ENCODE results near the gene FCHSD2.
"Not testable (repeated sequence)": the region's sequence is repeated elsewhere in the genome, so short reads cannot be mapped to it uniquely, and the experiment has no call there.

The FCHSD2 gene

DNA sequence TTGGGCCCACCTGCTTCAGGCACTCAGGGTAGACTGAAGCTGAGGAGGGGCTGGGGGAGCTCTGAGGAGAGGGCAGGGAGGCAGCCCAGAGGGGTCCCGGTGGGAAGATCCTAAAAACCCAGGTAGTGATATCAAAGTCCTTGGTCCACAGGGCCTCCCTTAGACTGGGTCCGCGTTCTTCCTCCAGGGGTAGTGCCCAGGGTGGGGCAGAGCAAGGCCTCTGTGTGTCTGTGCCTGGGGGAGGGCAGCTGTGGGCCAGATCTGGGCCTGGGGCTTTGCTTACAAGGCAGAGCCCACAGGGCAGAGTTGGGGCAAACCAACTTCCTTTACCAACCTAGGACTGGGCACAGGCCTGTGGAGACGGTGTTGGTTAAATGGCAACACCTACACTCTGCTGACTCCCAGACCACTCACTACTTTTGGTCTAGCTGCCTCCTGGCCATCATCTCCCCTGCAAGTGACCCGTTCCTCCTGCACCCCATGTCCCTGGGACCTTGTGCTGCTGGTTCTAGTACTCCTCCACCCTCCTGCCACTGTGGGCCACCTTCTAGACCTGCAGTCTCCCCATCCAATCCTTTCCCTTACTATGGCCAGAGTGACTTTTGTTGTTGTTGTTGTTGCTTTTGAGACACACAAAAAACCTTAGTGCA lies 312.1 kb downstream of the FCHSD2 start:
- DNase-seq: no peak

DNA sequence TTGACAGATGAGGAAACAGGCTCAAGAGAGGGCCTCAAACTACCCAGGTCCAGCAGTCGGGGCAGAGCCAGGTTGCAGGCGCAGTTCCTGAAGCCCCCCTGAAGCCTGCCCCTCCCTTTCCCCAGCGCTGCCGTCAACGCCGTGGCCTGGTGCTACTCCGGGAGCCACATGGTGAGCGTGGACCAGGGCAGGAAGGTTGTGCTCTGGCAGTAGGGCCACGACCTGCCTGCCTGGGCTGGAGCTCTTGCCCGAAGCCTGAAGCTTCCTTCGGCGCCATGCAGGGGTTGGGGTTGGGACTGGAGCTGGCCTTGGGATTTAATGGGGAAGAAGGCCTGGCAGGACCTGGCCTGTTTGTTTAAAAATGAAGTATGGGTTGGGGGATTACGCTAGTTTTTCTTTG lies 312.9 kb downstream of the FCHSD2 start:
- no peak for DNase-seq

DNA sequence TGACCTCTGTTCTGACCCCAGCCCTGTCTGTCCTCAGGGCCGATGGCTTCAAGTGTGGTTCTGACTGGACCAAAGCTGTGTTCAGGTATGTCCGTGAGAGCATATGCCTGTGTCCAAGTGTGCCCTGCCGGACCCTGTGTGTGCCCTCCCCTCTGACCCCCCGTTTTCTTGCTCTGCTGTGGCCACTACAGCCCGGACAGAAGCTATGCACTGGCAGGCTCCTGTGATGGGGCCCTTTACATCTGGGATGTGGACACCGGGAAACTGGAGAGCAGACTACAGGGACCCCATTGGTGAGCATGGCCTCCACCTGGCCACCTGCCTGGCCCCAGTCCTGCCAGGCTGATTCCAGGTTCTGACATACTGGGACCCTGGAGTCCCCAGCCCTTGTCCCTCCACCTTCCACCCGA lies 313.4 kb downstream of the FCHSD2 start:
- no peak for DNase-seq

DNA sequence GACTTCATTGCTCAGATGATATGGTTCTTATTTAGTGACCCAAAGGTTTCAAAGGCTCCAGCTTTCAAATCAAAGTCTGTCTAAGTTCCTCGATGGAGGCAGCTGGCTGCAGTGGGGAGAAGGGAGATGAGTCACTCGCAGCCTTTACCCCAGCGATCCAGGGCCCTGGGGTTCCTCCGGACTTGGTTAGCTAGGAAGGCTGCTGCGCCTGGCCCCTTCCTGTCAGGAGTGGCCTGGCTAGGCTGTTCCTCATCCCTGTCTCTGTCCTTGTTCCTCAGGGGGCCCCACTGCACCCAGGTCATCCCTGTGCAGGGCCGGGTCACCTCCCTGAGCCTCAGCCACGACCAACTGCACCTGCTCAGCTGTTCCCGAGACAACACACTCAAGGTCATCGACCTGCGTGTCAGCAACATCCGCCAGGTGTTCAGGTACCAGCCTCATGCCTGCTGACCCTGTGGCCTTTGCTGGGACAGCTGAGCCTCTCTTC lies 314.0 kb downstream of the FCHSD2 start:
- no peak for DNase-seq

DNA sequence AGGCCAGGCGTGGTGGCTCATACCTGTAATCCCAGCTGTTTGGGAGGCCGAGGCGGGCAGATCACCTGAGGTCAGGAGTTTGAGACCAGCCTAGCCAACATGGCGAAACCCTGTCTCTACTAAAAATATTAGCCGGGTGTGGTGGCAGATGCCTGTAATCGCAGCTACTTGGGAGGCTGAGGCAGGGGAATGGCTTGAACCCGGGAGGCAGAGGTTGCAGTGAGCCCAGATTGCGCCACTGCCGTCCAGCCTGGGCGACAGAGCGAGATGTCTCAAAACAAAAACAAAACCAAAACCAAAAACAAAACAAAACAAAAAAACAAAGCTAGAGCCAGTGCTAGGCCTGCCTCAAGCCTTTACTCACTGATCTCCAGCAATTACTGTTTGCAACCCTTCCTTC lies 314.5 kb downstream of the FCHSD2 start:
- not testable (repeated sequence) for DNase-seq

DNA sequence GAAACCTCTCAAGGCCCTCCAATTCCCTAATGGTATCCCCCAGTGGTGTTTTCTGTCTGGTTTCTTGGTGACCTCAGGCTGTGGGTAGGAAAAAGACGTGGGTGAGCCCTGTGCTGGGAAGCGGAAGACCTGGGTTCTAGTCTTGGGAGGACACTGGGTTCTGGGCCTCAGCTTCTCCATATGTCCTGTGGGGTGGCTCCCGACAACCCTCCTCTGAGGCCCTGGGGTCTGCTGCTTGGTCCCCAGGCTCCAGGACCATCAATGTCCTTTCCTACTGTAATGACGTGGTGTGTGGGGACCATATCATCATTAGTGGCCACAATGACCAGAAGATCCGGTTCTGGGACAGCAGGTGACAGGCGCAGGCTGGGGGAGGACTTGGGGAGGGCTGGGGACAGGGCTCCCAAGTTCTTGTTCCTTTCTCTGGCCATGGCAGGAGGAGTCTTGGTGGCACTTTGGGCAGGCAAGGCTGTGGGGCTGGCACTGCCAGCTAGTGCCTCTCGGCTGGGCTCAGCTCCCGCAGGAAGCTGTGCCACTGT lies 315.1 kb downstream of the FCHSD2 start:
- DNase-seq: no peak

DNA sequence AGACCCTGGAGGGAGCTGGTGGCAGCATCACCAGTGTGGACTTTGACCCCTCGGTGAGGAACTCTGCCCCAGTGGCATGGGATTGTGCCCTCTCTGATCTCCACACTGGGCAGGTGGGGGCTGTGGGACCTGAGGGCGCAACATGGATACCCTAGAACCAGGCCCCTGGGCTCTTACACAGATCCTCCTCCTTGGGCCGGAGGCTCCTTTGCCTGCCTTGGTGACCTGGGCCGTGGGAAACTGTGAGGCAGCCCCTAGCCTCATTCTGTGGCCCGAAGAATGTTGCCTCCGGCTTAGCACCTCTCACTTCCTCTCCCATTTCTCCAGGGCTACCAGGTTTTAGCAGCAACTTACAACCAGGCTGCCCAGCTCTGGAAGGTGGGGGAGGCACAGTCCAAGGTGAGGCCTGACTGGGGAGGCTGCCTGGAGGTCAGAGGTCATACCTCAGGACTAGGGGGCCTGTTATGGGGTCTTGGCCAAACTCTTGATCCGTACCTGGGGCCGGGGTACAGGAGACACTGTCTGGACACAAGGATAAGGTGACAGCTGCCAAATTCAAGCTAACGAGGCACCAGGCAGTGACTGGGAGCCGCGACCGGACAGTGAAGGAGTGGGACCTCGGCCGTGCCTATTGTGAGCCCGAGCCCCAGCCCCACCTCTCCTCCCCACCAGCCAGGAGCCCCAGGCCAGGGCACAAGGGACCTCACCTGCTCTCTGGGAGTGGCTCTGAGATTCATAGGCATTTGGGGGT lies 315.8 kb downstream of the FCHSD2 start:
- DNase-seq: no peak

DNA sequence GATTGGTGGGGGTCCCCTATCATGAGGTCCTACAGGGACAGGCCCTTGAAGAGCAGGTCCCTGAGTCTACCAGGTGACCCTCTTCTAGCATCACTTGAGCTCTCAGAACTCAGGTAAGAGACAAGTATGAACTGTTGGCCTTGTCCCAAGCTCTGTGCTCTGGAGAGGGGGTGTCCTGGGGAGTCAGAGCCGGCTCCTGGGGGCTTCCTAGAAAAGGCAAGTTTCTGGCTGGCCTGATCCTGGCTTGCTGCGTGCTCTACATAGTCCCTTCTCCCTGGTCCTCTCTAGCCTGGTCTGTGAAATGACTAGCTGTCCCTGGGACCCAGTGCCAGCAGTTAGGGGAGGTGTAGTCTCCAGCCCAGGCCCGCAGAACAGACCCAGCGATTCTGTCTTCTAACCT lies 316.5 kb downstream of the FCHSD2 start:
- DNase-seq: no peak

DNA sequence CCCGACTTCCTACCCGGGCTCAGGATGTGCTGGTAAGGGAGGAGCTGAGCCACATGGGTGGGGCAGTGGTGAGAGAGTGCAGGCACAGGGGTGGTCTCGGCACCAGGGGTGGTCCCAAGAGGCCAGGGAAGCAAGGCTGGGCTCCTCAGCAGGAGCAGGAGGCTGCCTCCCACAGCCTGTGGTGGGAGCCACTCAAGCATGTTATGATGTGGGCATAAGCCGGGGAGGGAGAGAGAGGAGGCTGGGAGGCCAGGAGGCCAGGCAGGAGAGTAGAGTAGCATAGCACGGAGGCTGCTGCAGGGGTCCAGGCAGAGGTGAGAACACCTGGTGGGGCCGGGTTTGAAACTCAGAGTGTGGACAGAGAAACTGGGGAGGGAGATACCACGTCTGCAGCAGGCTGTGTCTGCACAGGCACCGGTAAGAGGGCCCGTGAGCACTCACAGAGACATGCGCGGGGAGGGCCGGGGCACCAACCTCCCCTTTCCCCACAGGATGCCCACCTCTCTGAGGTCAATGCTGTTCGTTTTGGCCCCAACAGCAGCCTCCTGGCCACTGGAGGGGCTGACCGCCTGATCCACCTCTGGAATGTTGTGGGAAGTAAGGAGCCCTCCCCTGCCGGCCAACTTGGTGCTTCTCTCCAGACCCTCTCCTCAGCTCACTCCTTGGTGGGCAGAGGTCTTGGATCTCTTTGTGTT lies 317.2 kb downstream of the FCHSD2 start:
- no peak for DNase-seq

DNA sequence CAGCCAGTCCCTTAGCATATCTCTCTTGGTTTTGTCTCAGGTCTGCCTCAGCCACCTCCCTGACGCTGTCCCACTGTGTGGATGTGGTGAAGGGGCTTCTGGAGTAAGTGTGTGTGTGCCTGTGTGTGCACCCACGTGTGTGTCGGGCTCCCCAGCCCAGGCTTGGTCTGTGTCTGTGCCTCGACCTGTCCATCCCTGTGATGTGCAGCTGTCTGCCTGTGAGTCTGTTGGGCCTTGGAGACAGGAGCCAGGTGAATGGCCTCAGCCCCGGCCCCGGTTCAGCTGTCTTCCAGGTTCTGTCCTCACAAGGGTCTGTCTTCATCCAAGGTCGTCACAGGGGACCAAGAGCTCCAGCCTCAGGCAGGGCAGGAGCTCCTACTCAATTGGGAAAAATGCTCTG lies 318.1 kb downstream of the FCHSD2 start:
- DNase-seq: no peak

DNA sequence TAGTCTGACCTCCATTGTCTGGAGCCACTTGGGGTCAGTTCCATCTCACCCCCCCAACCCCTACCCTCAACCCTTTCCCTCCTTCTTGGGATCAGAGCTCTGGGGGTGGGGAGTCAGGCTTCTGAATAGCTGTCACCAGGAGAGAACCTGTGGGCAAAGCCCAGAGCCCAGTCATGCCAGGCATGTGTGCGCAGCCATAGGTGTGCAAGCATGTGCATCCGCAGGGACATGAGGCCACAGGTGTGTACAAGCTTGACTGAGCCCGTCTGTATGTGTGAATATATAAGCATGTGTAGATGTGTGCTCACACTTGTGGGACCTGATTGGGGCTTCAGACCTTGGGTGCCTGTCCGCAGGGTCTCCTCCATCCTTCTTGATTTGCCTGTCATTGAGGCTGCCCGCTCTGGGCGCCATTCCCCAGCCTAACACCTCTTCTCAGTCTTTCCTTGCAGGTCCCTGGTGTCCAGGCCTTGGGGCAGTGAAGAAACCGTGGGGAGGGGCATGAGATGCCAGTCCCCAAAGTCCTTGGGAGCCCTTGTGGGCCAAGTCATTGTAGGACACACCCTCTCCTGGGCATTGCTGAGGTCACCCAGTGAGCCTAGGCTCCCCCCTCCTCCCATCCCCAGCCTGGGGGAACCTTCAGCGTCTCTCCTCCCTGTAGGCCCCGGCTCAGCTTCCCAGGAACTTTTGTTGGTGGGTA lies 318.9 kb downstream of the FCHSD2 start:
- no peak for DNase-seq

DNA sequence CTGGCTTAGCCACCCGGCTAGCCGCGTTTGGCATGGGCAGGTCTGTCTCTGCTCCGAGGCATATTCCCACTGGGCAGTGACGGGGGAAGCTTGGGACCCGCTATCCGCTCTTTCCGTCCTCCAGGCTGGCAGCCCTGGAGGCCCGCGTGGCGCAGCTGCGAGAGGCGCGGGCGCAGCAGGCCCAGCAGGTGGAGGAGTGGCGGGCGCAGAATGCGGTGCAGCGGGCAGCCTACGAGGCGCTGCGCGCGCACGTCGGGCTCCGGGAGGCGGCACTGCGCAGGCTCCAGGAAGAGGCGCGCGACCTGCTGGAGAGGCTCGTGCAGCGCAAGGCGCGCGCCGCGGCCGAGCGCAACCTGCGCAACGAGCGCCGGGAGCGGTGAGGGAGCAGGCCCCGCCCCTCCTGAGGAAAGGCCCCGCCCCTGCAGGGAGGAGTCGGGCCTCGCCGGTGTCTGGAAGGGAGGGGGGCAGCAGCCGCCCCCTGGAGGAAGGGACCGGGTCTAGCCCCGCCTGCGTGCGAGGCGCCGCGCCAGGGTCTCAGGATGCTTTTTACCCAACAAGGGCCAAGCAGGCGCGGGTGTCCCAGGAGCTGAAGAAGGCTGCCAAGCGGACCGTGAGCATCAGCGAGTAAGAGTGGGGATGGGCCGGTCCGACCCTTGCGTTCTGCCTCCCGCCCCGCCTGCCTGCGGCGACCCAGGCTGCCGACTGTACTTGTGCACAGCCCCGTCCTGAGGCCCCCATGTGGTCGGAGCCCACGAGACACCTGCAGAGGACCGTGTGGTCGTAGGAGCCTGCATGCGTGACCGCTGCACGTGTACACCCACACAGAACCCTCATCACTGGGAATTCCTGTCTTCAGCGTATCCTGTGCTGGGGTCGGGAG lies 320.0 kb downstream of the FCHSD2 start:
- no peak for DNase-seq

DNA sequence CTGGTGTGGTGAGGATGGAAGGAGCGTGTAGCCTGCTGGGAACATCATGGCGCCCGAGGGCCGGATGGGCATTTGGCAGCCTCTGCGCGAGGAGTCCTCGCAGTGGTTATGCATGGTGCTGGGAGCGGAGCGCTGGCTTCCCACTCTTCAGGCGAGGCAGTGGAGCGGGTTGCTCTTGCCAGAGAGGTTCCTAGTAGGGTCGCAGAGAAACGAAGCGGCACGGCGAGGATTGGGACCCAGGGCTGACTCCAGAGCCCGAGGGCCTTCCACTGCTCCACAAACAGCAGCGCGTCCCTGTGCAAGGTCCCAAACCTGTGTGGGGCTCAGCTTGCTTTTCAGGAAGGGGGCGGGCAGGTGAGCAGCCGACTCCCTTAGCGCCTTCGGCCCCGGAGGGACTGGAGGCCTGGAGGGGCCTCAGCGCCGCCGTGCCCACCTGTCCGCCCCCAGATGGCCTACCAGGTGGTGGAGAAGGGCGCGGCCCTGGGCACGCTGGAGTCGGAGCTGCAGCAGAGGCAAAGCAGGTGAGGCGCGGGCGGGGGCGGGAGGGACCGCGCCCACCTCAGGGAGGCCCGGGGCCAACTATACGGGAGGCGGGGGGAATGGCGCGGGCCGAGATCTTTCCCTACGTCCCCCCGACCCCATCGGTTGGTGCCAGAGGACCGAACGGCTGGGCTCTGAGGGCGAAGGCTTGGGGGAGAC lies 320.7 kb downstream of the FCHSD2 start:
- DNase-seq: no peak

DNA sequence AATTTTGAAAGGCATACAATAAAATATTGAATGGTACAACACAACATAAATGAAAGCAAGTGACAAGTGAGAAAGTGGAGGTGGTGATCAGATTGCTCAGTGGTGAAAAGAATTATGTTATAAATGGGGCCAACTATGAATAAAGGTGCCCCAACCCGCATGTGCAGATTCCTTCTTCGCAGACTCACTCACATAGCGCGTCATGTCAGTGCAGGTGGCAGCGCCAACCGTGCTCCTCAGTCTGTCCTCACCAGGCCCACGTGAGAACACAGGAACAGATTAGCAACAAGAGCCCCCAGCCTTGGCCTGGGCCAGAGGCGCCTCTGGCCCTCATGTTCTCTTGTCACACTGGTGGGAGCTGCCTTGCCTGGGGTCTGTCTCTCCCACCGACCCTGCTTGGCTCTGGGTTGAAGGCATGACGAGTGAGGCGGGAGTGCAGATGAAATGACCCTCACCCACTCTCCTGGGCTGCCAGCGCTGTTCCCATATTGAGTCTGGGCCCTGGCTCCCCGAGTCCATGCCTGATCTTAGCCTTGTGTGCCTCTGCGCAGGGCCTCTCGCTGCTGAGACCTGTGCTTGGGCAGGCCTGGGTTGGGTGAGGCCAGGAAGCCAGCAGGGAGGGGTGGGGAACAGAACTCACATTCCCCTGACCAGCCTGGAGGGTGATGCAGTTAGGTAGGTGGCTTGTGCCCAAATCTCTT lies 321.5 kb downstream of the FCHSD2 start:
- DNase-seq: no peak

DNA sequence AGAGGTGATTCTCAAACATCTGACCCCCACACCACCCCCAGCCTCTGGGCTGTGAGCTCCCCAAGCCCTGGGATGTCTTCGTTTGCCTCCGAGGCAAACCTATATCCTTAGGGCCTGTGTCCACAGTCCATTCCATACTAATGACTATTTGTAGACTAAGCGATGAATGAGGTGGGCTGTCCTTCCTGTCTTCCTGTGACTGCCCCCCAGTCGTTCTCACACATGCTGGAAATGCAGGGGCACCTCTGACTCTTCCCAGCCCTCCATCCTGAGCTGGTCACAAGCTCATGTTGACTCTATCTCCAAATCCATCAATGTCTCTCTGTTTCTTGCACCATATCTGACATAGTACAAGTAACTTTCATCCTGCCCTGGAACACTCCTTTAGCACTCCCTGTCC lies 323.1 kb downstream of the FCHSD2 start:
- DNase-seq: no peak

DNA sequence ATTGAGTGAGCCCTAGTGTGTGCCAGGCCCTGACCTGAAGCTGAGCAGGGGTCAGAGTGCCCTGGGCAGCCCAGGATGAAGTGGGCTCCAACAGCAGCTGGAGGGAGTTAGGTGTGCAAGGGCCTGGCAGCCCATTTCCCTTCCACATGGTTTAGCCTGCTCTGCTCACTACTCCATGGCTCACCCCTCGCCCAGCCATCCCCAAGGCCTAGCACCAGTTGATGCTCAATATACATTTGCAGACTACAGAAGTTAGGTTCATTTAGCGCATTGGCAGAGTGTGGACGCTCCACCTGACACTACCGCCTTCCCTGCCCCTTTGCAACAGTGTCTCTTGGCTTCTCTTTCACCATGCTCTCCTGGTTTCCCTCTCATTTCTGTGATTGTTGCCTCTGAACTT lies 324.2 kb downstream of the FCHSD2 start:
- DNase-seq: no peak

DNA sequence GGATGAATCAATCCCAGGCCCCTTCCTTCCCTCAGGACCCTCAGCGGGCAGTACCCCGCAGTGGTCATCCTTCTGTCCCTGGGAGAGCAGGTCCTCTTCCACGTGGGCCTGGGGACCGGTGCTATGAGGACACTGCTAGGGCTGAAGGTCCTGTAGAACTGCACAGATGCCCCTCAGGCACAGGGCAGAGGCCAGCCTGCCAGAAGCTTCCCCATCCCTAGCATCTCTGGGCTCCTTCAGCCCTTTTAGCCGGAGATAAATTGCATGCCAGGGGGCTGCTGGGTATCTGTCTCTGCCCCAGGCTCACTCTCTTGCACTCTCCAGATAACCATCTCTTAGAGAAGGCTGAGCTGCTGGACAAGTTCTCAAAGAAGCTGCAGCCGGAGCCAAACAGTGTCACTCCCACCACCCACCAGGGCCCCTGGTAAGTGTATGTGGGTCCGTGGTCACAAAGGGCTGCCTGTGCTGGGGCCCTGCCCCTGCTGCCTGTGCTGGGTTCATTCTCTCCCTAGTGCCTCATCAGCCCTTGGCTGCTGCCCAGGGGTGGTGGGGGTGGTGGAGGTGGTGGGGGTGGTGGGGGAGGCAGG lies 325.6 kb downstream of the FCHSD2 start:
- DNase-seq: no peak

DNA sequence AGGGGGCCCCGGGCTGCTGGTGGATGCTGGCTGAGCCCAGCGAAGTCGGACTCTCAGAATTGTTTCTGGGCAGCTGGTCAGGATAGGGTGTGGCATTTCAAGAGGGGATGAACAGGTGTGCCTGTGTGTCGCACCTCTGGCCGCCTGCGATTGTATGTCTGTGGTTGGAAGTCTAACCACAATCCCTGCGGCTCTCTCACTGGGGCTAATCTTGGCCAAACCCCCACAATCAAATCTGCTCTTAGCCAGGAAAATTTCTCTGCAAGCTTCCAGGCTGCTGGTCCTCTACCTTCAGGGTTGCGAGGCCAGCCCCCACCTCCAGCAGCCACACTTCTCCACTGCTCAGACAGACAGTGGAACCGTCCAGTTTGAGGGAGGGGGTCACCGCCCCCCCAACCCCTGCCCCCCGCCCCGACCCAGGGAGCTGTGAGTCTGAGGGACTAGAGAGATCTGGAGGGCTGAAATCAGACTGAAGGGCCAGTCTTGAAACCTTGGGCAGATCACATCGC lies 327.0 kb downstream of the FCHSD2 start:
- DNase-seq: no peak

DNA sequence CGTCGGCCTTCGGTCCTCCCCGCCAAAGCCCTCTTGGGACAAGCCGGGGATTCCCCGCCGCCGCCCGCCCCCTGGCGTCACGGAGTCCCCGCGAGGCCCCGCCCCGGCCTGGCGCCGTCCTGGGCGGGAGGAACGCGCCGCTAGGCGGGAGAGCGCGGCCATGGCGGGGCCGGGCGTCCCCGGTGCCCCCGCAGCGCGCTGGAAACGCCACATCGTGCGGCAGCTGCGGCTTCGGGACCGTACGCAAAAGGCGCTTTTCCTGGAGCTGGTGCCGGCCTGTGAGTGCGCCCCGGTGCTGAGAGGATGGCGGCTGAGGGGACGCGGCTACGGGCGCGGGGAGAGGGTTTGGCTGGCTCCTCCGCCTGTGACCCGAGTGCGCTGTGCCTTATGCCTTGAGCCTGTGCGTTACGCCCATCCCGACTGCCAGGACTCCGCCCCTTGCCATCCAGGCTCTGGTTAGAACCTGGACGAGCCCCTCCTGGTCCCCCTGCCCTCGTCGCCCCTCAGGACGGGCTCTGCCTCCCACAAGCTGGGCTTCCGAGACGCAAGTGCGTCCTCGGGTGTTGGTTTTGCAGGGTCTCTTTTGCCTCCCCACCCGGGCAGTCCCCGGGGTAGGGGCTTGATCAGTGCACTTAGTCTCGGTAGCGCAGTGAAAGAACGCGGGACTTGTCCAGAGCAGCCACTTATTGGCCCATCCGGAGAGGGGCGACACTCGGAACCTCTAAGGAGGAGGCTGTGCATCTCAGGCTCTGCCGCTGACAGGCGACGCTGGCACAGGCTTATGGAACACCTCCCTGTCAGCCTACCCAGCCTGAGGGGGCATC lies 327.6 kb downstream of the FCHSD2 start, which contains the start of gene ATG16L2:
TSS of gene ATG16L2 (plus strand) at position 126 of the 824 bp plus-strand sequence. CDS start at position 161, 35 bp downstream.
- DNase-seq: peak; percentile 95
